BE2C (cell line): Measurements from ENCODE around the gene MOB3A.

Source experiments
- DNase-seq: peaks from one replicate; pipeline ENCODE4 v3.0.0-alpha.2; 2020
- H3K27me3 ChIP-seq: fragments of 250-450 bp; sonication (Bioruptor Pico); 2 replicates; pipeline ENCODE4 v1.5.1; 2020; ENCODE audit warnings: mild to moderate bottlenecking
- H3K36me3 ChIP-seq: fragments of 250-450 bp; sonication (Bioruptor Pico); 2 replicates; pipeline ENCODE4 v1.5.1; 2020; ENCODE audit warnings: mild to moderate bottlenecking
- H3K4me1 ChIP-seq: fragments of 250-450 bp; sonication (Bioruptor Pico); 2 replicates; pipeline ENCODE4 v1.5.1; 2020
- H3K4me3 ChIP-seq: 2 replicates; pipeline ENCODE4 v1.5.1; 2011; ENCODE audit warnings: low read depth, low read length
- H3K9me3 ChIP-seq: fragments of 250-450 bp; sonication (Bioruptor Pico); 2 replicates; pipeline ENCODE4 v1.5.1; 2020
- CTCF ChIP-seq: IDR thresholded peaks from 2 replicates; pipeline ENCODE4 v1.5.1; 2012; ENCODE audit warnings: mild to moderate bottlenecking, low read depth, low read length

MOB3A gene

GRCh38 chr19:2044709-2045500, 51.2 kb downstream of the MOB3A start:
- Histone ChIP-seq H3K9me3 (no peaks in the 10 kb centered on the region), H3K4me1 (peaks cover 30% of the 10 kb centered on the region), H3K4me3 (no peak overlapping the region), H3K36me3 (peaks cover 52% of the 10 kb centered on the region), H3K27me3 (no peaks in the 10 kb centered on the region)
- DNase-seq, result no peak
- TF ChIP-seq CTCF, result no peak

DNA sequence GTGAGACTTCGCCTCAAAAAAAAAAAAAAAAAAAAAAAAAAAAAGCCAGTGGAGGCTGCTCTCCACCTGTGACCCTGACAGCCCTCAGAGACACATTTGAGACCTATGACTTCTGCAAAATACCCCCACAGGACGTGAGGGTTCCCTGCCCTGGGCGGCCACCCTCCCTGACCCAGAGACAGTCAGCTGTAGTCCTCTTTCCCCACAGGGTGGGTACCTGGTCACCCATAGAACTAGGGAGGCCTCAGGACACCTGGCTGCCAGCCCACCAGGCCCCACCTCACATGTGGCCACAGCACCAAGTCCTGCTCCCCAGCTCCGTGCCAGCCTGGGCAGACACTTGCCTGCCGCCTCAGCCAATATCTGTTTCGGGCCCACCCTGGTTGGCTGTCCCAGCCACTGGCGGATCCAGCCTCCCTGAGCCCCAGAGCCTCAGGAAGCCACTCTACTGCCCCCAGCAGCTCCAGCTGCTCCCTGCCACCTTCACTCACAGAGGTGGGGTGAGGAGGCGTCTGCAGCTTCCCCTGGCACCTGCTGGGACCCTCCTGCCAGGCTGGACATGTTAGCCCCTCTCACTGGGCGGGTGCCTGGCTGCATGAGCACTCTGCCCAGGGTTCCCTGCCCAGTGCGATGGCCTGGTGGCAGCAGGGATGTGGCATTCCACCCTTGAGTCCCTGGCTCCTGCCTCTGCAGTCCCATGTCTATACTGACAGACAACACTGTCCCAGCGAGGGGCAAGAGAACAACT, 52.0 kb downstream of the MOB3A start:
- Histone ChIP-seq H3K4me3 (no peak overlapping the region), H3K9me3 (no peaks in the 10 kb centered on the region), H3K4me1 (peaks cover 25% of the 10 kb centered on the region), H3K27me3 (no peaks in the 10 kb centered on the region), H3K36me3 (peaks cover 55% of the 10 kb centered on the region)
- no peak for DNase-seq
- TF ChIP-seq CTCF, result no peak

DNA sequence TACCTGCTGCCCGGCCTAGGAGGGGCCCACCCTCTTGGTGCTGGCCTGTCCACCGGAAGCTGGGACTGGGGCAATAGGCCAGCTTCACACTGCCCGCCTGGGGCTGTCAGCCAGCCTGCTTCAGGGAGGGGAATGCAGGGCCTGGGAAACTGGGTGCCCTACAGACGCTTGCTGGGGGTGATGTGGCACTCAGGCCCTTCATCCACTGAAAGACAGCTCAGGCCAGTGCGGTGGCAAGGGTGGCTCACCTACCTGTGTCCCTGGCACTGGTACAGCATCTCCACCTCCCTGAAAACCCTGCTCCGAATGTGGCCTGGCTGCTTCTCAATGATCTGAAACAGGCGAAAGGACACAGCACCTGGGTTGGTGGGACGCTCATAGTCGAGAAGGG, 52.9 kb downstream of the MOB3A start:
- Histone ChIP-seq H3K36me3 (peaks cover 55% of the 10 kb centered on the region), H3K9me3 (no peaks in the 10 kb centered on the region), H3K4me3 (no peak overlapping the region), H3K4me1 (peaks cover 23% of the 10 kb centered on the region), H3K27me3 (no peaks in the 10 kb centered on the region)
- no peak for DNase-seq
- TF ChIP-seq CTCF, result no peak

- no peak for DNase-seq
- H3K36me3 ChIP-seq, result peaks cover 56% of the 10 kb centered on the region
Measured at GRCh38 chr19:2042485-2043250, 53.5 kb downstream of the MOB3A start.

GRCh38 chr19:2041683-2042484, 54.2 kb downstream of the MOB3A start:
- H3K4me3 ChIP-seq, result peak overlapping the region; percentile 56
- DNase-seq, result peak; percentile 100
- no peak for TF ChIP-seq CTCF

More at GRCh38 chr19:2042485-2043250, 53.5 kb downstream of the MOB3A start:
- TF ChIP-seq CTCF, result no peak
- Histone ChIP-seq H3K9me3 (no peaks in the 10 kb centered on the region), H3K4me3 (peak overlapping the region; percentile 52), H3K4me1 (peaks cover 23% of the 10 kb centered on the region), H3K27me3 (no peaks in the 10 kb centered on the region)

More at GRCh38 chr19:2041683-2042484, 54.2 kb downstream of the MOB3A start:
- H3K36me3 ChIP-seq, result peaks cover 53% of the 10 kb centered on the region
- H3K27me3 ChIP-seq, result no peaks in the 10 kb centered on the region
- peaks cover 23% of the 10 kb centered on the region for H3K4me1 ChIP-seq
- H3K9me3 ChIP-seq, result no peaks in the 10 kb centered on the region
